Kidney glomerular epithelial cell (primary cell): ENCODE measurements around the gene DUSP16.
"Not testable (repeated sequence)": the region's sequence is repeated elsewhere in the genome, so short reads cannot be mapped to it uniquely, and the experiment has no call there.

Experiments
- DNase-seq: peaks from one replicate; lab custom pipeline; 2025; lab: John Stamatoyannopoulos, UW

Gene DUSP16

GRCh38 chr12:12492547-12492946 is 70.1 kb downstream of the DUSP16 start:
- no peak for DNase-seq

GRCh38 chr12:12491606-12492005 is 71.1 kb downstream of the DUSP16 start:
- no peak for DNase-seq

- no peak for DNase-seq
Measured at GRCh38 chr12:12488823-12489550, 73.7 kb downstream of the DUSP16 start.

- DNase-seq = no peak
Measured at GRCh38 chr12:12488296-12488695, 74.4 kb downstream of the DUSP16 start.

- no peak for DNase-seq
Measured at GRCh38 chr12:12487490-12487889, 75.2 kb downstream of the DUSP16 start.

GRCh38 chr12:12486661-12487240 is 75.9 kb downstream of the DUSP16 start:
- DNase-seq = no peak

DNA sequence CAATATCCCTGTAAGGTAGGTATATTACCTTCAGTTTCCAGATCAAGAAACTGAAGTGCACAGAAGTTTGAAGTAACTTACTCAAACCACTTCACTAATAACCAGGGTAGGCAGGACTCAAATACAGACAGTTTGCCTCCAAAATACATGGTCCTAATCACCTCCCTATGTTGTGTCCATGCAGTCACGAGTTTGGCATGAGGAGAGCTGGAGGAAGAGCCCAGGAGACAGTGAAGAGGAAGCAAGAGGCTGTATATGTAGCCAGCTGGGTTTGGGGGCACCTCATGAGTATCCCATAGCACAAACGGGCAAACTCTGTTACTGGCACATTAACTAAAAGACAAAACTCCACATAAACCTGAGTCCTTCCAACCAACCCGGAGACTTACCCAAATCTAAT is 79.2 kb downstream of the DUSP16 start:
- no peak for DNase-seq

- DNase-seq = no peak
Measured at GRCh38 chr12:12482959-12483358, 79.7 kb downstream of the DUSP16 start.

DNA sequence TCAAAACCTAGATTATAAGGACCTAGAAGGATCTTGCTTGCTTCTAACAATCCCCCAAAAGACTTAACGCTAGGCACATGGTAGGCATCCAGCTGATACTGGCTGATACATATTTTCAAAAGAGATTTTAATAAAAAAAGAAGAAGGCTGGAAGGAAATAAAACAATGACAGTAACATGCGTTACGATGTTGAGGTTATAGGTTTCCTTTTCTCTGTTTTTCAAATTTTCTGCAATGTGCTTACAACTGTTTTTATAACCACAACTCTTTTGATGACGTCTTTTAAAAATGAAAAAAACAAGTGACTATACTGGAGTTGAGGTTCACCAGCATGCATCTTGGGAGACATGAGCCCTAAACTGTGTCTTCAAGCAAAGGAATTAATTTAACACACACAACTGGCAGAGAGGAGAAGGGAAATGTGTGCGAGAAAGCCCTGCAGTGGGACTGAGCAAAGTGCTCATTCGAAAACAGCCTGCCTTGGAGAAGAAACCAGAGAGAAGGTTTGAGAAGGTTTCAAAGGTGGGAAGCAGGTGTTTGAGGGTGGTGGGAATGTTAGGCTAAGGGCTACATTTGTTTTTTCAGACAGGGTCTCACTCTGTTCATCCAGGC is 80.4 kb downstream of the DUSP16 start:
- no peak for DNase-seq

DNA sequence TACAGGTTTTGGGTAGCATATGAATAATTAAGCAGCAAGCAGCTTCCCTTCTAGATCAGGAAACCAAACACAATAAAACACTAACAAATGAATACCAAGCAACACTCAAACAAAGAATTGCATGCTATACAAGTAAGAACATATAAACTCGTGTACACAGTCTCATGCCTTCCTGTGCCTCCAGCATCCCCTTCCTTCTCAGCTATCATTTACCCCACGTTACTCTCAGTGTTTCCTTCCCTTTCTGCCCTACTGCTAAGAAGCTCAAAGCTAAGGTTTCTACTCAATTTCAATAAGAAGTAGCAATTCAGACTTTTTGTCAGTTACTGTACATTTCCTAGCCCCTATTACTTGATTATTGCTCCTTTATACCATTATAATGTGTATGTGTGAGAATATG is 81.0 kb downstream of the DUSP16 start:
- no peak for DNase-seq

DNA sequence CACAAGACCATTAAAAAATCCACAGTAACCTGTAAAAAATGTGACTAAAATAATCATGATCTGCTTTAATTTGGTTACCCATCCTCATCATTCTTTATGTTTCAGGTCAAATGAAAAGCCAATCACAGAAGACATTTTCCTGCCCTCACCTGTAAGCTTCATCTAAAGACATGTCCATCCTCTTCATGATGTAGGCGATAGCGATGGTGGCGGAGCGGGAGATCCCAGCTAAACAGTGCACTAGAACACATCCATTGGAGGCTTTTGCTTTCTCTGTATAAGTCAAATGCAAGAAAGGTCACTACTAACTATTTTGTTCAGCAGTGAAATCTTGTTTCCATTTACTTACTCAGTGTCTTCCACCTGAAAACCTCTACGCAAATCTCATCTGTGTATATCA is 82.6 kb downstream of the DUSP16 start:
- DNase-seq = no peak

DNA sequence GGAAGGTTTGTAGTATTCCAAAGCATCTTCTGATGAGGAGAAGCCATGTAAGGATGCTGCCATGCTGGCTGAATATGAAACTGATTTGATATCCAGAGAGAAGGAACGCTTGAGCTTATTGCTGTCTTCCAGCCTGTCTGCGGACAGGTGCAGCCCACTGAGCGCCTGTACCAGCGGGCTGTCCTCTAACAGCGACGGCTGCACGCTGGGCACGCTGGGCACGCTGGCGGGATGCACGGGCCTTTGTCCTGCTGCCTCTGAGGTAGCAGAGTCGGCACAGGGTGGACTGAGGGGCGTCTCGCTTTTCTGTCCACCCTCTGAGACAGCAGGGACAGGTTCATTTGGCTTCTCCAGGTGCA is 85.2 kb downstream of the DUSP16 start:
- DNase-seq = no peak

DNA sequence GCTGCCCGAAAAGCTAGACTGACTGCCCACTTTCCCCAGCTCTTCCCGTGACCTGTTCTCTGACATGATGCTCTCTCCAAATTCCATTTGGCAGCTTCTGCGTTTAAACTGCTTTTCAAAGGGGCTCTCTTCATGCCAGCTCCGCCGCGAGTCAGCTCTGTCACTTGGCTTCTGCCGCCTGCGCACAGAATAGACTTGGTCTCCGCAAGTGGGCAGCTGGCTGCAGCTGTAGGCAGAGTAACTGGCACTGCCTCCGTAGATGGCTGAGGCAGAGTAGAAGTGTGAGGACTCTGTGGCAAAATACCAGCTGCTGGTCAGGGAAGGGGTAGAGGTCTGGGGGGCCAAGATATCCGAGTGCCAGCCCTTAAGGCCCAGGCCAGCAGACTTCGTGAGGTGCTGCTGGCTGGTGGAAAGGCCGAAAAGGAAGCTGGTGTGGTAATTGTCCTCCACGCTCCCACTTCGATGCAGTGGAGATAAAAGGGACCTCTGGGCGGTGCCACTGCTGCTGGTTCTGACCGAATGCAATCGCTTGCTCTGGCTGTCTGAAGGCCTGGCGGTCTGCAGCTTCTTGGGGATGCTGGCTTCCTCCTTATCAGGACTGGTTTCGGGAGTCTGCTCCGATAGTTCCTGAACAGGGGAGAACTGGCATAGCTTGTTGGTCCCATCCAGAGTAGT is 85.7 kb downstream of the DUSP16 start:
- no peak for DNase-seq

DNA sequence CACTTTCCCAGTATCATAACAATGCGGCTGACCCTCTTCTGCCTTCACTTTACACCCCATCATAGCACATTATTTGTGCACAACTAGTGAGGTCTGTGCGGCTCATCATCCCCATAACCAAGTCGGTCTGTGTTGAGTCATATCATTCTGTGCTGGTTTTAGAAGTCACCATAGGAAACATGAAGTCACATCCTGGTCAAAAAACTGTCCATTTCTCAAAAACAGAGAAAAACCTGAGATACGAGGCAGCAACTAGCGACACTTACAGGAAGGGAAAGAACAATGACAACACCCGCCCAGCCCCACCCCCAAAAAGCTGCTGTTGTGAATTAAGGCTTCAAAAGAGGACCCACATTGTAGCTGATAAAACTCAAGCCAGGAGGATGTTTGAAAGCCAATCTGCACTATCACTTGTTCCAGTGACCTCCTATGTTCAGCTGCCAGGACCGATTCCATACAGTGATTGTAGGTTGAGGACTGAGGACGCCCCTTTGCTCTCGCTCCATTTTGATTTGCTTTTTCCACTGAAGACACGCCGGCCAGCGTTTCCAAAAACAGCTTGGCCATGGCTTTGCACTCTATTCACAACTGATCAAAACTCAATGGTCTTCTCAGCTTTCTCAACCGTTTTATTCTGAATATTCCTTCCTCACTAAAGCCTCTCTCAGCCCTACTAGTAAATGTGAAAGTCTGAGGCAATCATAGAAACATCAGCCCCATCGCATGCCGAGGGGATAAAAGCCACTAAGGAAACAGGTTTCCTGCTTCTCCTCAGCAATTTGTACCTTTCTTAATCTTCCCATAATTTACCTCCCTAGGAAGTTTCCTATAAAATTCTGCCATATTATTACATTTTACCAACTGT is 87.5 kb downstream of the DUSP16 start:
- DNase-seq = no peak

DNA sequence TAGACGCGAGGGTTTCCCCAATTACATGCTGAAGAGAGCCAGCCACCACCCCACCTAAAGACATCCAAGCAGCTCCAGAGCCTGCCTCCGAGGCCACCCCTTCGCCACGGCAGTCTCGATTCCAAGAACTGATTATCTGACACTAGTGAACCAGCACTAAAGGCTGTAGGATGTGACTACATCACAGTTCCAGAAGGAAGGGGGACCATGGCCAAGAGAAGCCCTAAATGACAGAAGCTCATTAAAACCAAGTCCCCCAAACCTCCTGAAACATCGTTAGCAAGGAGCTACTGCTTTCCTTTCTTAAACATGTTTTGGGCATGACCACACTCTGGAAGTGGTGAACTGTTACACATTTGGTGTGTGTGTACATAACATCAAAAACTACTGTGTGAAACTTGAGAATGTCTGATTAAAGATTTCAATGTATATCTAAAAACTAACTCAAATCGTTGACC is 88.2 kb downstream of the DUSP16 start:
- no peak for DNase-seq

DNA sequence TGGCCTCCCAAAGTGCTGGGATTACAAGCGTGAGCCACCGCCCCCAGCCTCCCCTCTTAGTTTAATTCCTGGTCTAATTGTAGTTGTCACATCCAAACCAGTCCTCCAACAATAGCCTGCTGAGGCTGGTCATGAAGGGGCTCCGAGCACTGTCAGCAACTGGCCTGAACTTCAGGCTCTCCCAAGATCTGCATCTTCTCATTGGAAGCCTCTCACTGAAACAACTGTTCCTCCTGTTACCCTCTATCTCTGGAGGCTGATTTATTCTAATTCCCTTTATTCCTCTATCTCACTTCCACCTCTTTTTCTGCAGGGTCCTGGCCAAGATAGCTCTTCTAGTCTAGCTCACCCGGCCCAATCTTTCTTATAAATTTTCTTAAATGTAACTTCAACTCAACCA is 89.4 kb downstream of the DUSP16 start:
- no peak for DNase-seq

- DNase-seq = not testable (repeated sequence)
Measured at GRCh38 chr12:12471982-12472961, 90.4 kb downstream of the DUSP16 start.

- DNase-seq = no peak
Measured at GRCh38 chr12:12470751-12471306, 91.8 kb downstream of the DUSP16 start.

DNA sequence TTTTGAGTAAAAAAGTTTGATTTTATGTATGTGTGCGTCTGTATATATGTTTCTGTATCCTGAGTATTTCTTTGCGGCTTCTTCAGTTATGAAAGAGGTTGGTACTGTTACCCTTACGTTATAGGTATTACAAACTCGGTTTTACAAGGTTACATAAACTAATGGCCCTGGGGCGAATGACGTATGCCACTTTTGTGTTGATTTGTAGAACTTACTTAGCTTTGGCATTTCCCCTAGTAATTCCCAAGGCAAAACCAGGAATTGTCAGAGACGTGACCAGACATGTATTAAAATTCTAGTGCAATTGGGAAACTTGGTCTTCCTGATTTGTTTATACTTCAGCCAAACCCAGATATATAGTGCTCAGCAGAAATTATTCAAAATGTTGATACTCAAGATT is 93.3 kb downstream of the DUSP16 start:
- no peak for DNase-seq

- DNase-seq = no peak
Measured at GRCh38 chr12:12468575-12468974, 94.1 kb downstream of the DUSP16 start.
